Measurements from ENCODE around the gene IDH2. TPM values are rescaled to one million over a fixed set of nuclear protein-coding genes. Genes with fewer than 3 reads are reported as not detected.
A peak's percentile ranks its signal among the peaks of the same experiment; 100 is the strongest.

IDH2 gene
- total and polyA plus RNA-seq, 4 donors, result 149 to 339 (median 298) TPM

DNA sequence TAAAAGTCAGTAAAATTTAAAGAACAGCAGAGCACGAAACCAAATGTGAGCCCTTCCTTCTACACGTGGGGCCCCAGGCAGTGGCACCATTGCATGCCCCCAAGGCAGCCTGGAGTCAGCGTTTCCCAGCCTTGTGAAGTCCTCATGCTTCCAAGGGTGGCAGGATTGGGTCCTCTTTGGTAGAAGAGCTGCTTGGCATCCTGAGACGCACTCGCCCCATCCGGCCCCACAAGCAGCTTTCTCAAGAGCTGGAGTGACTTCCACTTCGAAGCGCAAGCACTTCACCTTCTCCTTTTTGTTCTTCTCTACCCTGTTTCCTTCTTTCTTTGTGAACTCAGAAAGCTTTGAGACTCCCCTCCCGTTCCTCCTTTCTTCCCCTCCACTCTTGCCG lies 66.4 kb downstream of the IDH2 start:
- TF ChIP-seq SP1 (IDR thresholded peaks at IDR 0.05) (no peak), GABPA (IDR thresholded peaks at IDR 0.05 in 1 of 2, conservative IDR thresholded peaks at IDR 0.05 in 1 of 2) (no peak), RAD21 (IDR thresholded peaks at IDR 0.05) (no peak), YY1 (IDR thresholded peaks at IDR 0.05) (no peak), HNF4G (IDR thresholded peaks at IDR 0.05) (no peak), TAF1 (conservative IDR thresholded peaks at IDR 0.05) (no peak), HNF4A (conservative IDR thresholded peaks at IDR 0.05) (no peak), NR2F2 (IDR thresholded peaks at IDR 0.05) (no peak), EGR1 (IDR thresholded peaks at IDR 0.05; ENCODE audit: low read depth in 2 of 2) (no peak), RXRA (IDR thresholded peaks at IDR 0.05) (no peak), FOXA2 (IDR thresholded peaks at IDR 0.05) (no peak), JUND (IDR thresholded peaks at IDR 0.05) (no peak), FOXA1 (IDR thresholded peaks at IDR 0.05) (no peak)
- TF ChIP-seq, protein P1, sequence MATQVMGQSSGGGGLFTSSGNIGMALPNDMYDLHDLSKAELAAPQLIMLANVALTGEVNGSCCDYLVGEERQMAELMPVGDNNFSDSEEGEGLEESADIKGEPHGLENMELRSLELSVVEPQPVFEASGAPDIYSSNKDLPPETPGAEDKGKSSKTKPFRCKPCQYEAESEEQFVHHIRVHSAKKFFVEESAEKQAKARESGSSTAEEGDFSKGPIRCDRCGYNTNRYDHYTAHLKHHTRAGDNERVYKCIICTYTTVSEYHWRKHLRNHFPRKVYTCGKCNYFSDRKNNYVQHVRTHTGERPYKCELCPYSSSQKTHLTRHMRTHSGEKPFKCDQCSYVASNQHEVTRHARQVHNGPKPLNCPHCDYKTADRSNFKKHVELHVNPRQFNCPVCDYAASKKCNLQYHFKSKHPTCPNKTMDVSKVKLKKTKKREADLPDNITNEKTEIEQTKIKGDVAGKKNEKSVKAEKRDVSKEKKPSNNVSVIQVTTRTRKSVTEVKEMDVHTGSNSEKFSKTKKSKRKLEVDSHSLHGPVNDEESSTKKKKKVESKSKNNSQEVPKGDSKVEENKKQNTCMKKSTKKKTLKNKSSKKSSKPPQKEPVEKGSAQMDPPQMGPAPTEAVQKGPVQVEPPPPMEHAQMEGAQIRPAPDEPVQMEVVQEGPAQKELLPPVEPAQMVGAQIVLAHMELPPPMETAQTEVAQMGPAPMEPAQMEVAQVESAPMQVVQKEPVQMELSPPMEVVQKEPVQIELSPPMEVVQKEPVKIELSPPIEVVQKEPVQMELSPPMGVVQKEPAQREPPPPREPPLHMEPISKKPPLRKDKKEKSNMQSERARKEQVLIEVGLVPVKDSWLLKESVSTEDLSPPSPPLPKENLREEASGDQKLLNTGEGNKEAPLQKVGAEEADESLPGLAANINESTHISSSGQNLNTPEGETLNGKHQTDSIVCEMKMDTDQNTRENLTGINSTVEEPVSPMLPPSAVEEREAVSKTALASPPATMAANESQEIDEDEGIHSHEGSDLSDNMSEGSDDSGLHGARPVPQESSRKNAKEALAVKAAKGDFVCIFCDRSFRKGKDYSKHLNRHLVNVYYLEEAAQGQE (IDR thresholded peaks at IDR 0.05), result no peak
- TF ChIP-seq, protein P2, sequence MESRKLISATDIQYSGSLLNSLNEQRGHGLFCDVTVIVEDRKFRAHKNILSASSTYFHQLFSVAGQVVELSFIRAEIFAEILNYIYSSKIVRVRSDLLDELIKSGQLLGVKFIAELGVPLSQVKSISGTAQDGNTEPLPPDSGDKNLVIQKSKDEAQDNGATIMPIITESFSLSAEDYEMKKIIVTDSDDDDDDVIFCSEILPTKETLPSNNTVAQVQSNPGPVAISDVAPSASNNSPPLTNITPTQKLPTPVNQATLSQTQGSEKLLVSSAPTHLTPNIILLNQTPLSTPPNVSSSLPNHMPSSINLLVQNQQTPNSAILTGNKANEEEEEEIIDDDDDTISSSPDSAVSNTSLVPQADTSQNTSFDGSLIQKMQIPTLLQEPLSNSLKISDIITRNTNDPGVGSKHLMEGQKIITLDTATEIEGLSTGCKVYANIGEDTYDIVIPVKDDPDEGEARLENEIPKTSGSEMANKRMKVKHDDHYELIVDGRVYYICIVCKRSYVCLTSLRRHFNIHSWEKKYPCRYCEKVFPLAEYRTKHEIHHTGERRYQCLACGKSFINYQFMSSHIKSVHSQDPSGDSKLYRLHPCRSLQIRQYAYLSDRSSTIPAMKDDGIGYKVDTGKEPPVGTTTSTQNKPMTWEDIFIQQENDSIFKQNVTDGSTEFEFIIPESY (IDR thresholded peaks at IDR 0.05), result no peak
- TF ChIP-seq, protein P3, sequence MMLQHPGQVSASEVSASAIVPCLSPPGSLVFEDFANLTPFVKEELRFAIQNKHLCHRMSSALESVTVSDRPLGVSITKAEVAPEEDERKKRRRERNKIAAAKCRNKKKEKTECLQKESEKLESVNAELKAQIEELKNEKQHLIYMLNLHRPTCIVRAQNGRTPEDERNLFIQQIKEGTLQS (IDR thresholded peaks at IDR 0.05), result no peak
- TF ChIP-seq, protein P4, sequence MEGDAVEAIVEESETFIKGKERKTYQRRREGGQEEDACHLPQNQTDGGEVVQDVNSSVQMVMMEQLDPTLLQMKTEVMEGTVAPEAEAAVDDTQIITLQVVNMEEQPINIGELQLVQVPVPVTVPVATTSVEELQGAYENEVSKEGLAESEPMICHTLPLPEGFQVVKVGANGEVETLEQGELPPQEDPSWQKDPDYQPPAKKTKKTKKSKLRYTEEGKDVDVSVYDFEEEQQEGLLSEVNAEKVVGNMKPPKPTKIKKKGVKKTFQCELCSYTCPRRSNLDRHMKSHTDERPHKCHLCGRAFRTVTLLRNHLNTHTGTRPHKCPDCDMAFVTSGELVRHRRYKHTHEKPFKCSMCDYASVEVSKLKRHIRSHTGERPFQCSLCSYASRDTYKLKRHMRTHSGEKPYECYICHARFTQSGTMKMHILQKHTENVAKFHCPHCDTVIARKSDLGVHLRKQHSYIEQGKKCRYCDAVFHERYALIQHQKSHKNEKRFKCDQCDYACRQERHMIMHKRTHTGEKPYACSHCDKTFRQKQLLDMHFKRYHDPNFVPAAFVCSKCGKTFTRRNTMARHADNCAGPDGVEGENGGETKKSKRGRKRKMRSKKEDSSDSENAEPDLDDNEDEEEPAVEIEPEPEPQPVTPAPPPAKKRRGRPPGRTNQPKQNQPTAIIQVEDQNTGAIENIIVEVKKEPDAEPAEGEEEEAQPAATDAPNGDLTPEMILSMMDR (IDR thresholded peaks at IDR 0.05; ENCODE audit: low read depth, low read length, missing input control), result no peak
- TF ChIP-seq, protein P5, sequence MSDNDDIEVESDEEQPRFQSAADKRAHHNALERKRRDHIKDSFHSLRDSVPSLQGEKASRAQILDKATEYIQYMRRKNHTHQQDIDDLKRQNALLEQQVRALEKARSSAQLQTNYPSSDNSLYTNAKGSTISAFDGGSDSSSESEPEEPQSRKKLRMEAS (IDR thresholded peaks at IDR 0.05), result no peak
- DNase-seq (ENCODE audit: low spot score), result no peak
- WGBS, result 82% methylated on average over 10 of the region's 10 CpGs

More for the DNA sequence above, 66.4 kb downstream of the IDH2 start:
- H3K27me3 ChIP-seq (ENCODE audit: control insufficient read depth in 4 of 4, insufficient read depth in 4 of 4, low read length in 3 of 4), result no peaks in the 10 kb centered on the region
- no peaks in the 10 kb centered on the region for H3K9me3 ChIP-seq (ENCODE audit: control insufficient read depth in 4 of 4, low read length in 3 of 4)
- H3K4me1 ChIP-seq (ENCODE audit: control insufficient read depth in 4 of 4, insufficient read depth in 4 of 4, low read length in 3 of 4), result peaks cover 25 to 60% (median 41%) of the 10 kb centered on the region in 4 donors
- no peaks in the 10 kb centered on the region for H3K36me3 ChIP-seq (ENCODE audit: control insufficient read depth in 4 of 4, insufficient read depth in 3 of 4, low read depth in 1 of 4, low read length in 3 of 4)
- peak overlapping the region in 1 of 2 donors; percentile 23 for H3K9ac ChIP-seq (ENCODE audit: low read depth in 1 of 2, low read length in 2 of 2)
- H3K27ac ChIP-seq (ENCODE audit: low read depth in 1 of 2, low read length in 2 of 2), result peak overlapping the region; percentile 77 to 78
- no peak overlapping the region for H3K4me3 ChIP-seq (ENCODE audit: low read depth in 1 of 3, low read length in 3 of 3)

Data from liver (tissue), 9 donors.